ENCODE measurements around the gene TMEM54. TPM values are rescaled to one million over a fixed set of nuclear protein-coding genes. Genes with fewer than 3 reads are reported as not detected.

The TMEM54 gene
- total RNA-seq, 1 donor from 2014 or later, result 99.0 TPM

GRCh38 chr1:32918179-32918578, 17.0 kb upstream of the TMEM54 start:
- Histone ChIP-seq H3K27me3 (ENCODE audit: control insufficient read depth, insufficient read depth, low read length) (no peaks in the 10 kb centered on the region), H3K36me3 (ENCODE audit: control insufficient read depth, insufficient read depth, low read length) (no peaks in the 10 kb centered on the region), H3K4me3 (ENCODE audit: low read depth, low read length) (no peak overlapping the region)
- DNase-seq (ENCODE audit: low read depth), result no peak
- TF ChIP-seq, protein P1, sequence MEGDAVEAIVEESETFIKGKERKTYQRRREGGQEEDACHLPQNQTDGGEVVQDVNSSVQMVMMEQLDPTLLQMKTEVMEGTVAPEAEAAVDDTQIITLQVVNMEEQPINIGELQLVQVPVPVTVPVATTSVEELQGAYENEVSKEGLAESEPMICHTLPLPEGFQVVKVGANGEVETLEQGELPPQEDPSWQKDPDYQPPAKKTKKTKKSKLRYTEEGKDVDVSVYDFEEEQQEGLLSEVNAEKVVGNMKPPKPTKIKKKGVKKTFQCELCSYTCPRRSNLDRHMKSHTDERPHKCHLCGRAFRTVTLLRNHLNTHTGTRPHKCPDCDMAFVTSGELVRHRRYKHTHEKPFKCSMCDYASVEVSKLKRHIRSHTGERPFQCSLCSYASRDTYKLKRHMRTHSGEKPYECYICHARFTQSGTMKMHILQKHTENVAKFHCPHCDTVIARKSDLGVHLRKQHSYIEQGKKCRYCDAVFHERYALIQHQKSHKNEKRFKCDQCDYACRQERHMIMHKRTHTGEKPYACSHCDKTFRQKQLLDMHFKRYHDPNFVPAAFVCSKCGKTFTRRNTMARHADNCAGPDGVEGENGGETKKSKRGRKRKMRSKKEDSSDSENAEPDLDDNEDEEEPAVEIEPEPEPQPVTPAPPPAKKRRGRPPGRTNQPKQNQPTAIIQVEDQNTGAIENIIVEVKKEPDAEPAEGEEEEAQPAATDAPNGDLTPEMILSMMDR (IDR thresholded peaks at IDR 0.05; ENCODE audit: insufficient read depth, low read length, poor library complexity, severe bottlenecking), result no peak

DNA sequence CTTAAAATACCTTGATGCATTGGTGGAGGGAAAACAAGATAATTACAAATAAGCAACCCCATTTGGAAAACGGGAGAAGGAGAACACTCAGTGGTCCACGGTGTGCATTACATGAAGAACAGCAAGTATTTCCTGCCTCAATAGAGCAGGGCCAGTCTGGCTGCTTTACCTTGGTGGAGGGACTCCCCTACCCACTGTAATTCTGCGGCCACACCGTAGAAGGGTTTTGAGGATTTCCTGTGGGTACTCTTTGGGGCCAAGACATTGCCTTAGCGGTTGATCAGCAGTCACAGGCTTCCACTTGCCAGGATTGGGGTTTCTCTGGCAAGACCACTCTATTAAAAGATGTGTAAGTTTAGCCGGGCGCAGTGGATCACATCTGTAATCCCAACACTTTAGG, 16.3 kb upstream of the TMEM54 start:
- TF ChIP-seq, protein P1 (IDR thresholded peaks at IDR 0.05; ENCODE audit: insufficient read depth, low read length, poor library complexity, severe bottlenecking), result no peak
- Histone ChIP-seq H3K27me3 (ENCODE audit: control insufficient read depth, insufficient read depth, low read length) (no peaks in the 10 kb centered on the region), H3K36me3 (ENCODE audit: control insufficient read depth, insufficient read depth, low read length) (no peaks in the 10 kb centered on the region), H3K4me3 (ENCODE audit: low read depth, low read length) (no peak overlapping the region)
- no peak for DNase-seq (ENCODE audit: low read depth)

- no peaks in the 10 kb centered on the region for H3K27me3 ChIP-seq (ENCODE audit: control insufficient read depth, insufficient read depth, low read length)
- TF ChIP-seq, protein P1 (IDR thresholded peaks at IDR 0.05; ENCODE audit: insufficient read depth, low read length, poor library complexity, severe bottlenecking), result no peak
- H3K4me3 ChIP-seq (ENCODE audit: low read depth, low read length), result no peak overlapping the region
- H3K36me3 ChIP-seq (ENCODE audit: control insufficient read depth, insufficient read depth, low read length), result no peaks in the 10 kb centered on the region
- no peak for DNase-seq (ENCODE audit: low read depth)
These were observed 14.8 kb upstream of the TMEM54 start for GRCh38 chr1:32915766-32916706.

DNA sequence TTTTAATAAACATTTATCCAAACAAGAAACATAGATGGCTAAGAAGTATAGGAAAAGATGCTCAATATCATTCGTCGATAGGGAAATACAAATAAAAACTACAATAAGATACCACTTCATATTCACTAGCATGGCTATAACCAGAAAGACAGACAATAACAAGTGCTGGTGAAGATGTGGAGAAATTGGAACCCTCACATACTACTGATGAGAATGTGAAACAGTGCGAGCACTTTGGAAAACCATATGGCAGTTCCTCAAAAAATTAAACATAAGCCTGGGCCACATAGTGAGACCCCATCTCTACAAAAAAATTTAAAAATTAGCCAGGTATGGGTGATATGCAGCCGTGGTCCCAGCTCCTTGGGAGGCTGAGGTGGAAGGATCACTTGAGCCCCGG, 9.1 kb upstream of the TMEM54 start:
- TF ChIP-seq, protein P1 (IDR thresholded peaks at IDR 0.05; ENCODE audit: insufficient read depth, low read length, poor library complexity, severe bottlenecking), result no peak
- Histone ChIP-seq H3K4me3 (ENCODE audit: low read depth, low read length) (no peak overlapping the region), H3K27me3 (ENCODE audit: control insufficient read depth, insufficient read depth, low read length) (no peaks in the 10 kb centered on the region), H3K36me3 (ENCODE audit: control insufficient read depth, insufficient read depth, low read length) (no peaks in the 10 kb centered on the region)
- DNase-seq (ENCODE audit: low read depth), result no peak

GRCh38 chr1:32907435-32907834, 6.2 kb upstream of the TMEM54 start:
- DNase-seq (ENCODE audit: low read depth), result no peak
- no peaks in the 10 kb centered on the region for H3K36me3 ChIP-seq (ENCODE audit: control insufficient read depth, insufficient read depth, low read length)
- no peak overlapping the region for H3K4me3 ChIP-seq (ENCODE audit: low read depth, low read length)
- no peaks in the 10 kb centered on the region for H3K27me3 ChIP-seq (ENCODE audit: control insufficient read depth, insufficient read depth, low read length)
- TF ChIP-seq, protein P1 (IDR thresholded peaks at IDR 0.05; ENCODE audit: insufficient read depth, low read length, poor library complexity, severe bottlenecking), result no peak
